SK-N-SH treated with all-trans-retinoic acid at 6 μM for 48 hours (cell line): ENCODE results near the gene GTF2H1.
"Not testable (repeated sequence)": the region's sequence is repeated elsewhere in the genome, so short reads cannot be mapped to it uniquely, and the experiment has no call there.

Experiments
- ATAC-seq: fragments of 200-7000 bp; cut with Tn5 transposase; 3 replicates; pipeline ENCODE4 v1.9.1; 2020; ENCODE audit warnings: mild to moderate bottlenecking, moderate library complexity
- ARNTL ChIP-seq: fragments of 450-650 bp; formaldehyde crosslinking; IDR thresholded peaks from 2 replicates; pipeline ENCODE4 v1.5.0; 2020; ENCODE audit warnings: low read depth, mild to moderate bottlenecking, moderate library complexity, borderline replicate concordance
- BACH2 ChIP-seq: fragments of 250-450 bp; sonication (Bioruptor Pico); IDR thresholded peaks from 2 replicates; pipeline ENCODE4 v1.9.0; 2021; ENCODE audit warnings: mild to moderate bottlenecking, borderline replicate concordance
- ESRRG ChIP-seq: fragments of 250-450 bp; sonication (Bioruptor Pico); IDR thresholded peaks from 2 replicates; pipeline ENCODE4 v1.6.1; 2021; ENCODE audit warnings: mild to moderate bottlenecking
- GLIS3 ChIP-seq: fragments of 250-450 bp; sonication (Bioruptor Pico); IDR thresholded peaks from 2 replicates; pipeline ENCODE4 v1.5.0; 2020; ENCODE audit warnings: mild to moderate bottlenecking, moderate library complexity
- ISL1 ChIP-seq: fragments of 250-450 bp; sonication (Bioruptor Pico); IDR thresholded peaks from 2 replicates; pipeline ENCODE4 v2.1.2; 2022; ENCODE audit warnings: mild to moderate bottlenecking, moderate library complexity
- OSR1 ChIP-seq: fragments of 250-450 bp; sonication (Bioruptor Pico); IDR thresholded peaks from 2 replicates; pipeline ENCODE4 v1.8.0; 2022; ENCODE audit warnings: moderate library complexity, mild to moderate bottlenecking, inconsistent platforms
- PATZ1 ChIP-seq: fragments of 250-450 bp; sonication (Bioruptor Pico); IDR thresholded peaks from 2 replicates; pipeline ENCODE4 v1.8.0; 2020; ENCODE audit warnings: mild to moderate bottlenecking, moderate library complexity, borderline replicate concordance
- SNAI2 ChIP-seq: fragments of 250-450 bp; sonication (Bioruptor Pico); IDR thresholded peaks from 2 replicates; pipeline ENCODE4 v1.5.0; 2020; ENCODE audit warnings: mild to moderate bottlenecking, moderate library complexity
- TCF4 ChIP-seq: fragments of 250-450 bp; sonication (Bioruptor Pico); IDR thresholded peaks from 2 replicates; pipeline ENCODE4 v1.8.0; 2021; ENCODE audit warnings: mild to moderate bottlenecking, moderate library complexity, borderline replicate concordance
- ZC3H10 ChIP-seq: fragments of 250-450 bp; sonication (Bioruptor Pico); IDR thresholded peaks from 2 replicates; pipeline ENCODE4 v1.5.1; 2021; ENCODE audit warnings: mild to moderate bottlenecking, moderate library complexity
- ZFP3 ChIP-seq: fragments of 250-450 bp; sonication (Bioruptor Pico); IDR thresholded peaks from 2 replicates; pipeline ENCODE4 v1.5.0; 2020; ENCODE audit warnings: mild to moderate bottlenecking, moderate library complexity
- TF ChIP-seq, protein P1 (sequence below): fragments of 250-450 bp; sonication (Bioruptor Pico); IDR thresholded peaks from 2 replicates; pipeline ENCODE4 v1.5.0; 2020; ENCODE audit warnings: mild to moderate bottlenecking, moderate library complexity
- TF ChIP-seq, protein P2 (sequence below): fragments of 250-450 bp; sonication (Bioruptor Pico); IDR thresholded peaks from 2 replicates; pipeline ENCODE4 v1.5.1; 2021; ENCODE audit warnings: mild to moderate bottlenecking, moderate library complexity

The GTF2H1 gene

GRCh38 chr11:18320617-18321016 lies 1.8 kb upstream of the GTF2H1 start (continued):
- TF ChIP-seq, protein P1, sequence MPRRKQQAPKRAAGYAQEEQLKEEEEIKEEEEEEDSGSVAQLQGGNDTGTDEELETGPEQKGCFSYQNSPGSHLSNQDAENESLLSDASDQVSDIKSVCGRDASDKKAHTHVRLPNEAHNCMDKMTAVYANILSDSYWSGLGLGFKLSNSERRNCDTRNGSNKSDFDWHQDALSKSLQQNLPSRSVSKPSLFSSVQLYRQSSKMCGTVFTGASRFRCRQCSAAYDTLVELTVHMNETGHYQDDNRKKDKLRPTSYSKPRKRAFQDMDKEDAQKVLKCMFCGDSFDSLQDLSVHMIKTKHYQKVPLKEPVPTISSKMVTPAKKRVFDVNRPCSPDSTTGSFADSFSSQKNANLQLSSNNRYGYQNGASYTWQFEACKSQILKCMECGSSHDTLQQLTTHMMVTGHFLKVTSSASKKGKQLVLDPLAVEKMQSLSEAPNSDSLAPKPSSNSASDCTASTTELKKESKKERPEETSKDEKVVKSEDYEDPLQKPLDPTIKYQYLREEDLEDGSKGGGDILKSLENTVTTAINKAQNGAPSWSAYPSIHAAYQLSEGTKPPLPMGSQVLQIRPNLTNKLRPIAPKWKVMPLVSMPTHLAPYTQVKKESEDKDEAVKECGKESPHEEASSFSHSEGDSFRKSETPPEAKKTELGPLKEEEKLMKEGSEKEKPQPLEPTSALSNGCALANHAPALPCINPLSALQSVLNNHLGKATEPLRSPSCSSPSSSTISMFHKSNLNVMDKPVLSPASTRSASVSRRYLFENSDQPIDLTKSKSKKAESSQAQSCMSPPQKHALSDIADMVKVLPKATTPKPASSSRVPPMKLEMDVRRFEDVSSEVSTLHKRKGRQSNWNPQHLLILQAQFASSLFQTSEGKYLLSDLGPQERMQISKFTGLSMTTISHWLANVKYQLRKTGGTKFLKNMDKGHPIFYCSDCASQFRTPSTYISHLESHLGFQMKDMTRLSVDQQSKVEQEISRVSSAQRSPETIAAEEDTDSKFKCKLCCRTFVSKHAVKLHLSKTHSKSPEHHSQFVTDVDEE: no peak

- no peak for TF ChIP-seq ZC3H10 (CRISPR knock-in tag)
- no peak for TF ChIP-seq ZFP3 (CRISPR knock-in tag)
- no peak for TF ChIP-seq PATZ1
- no peak for TF ChIP-seq OSR1 (CRISPR knock-in tag)
- TF ChIP-seq, protein P1: no peak
- no peak for TF ChIP-seq ISL1 (CRISPR knock-in tag)
- no peak for TF ChIP-seq GLIS3
- peak; percentile 2; the same call in 1 of the 3 replicates for ATAC-seq
Observed at GRCh38 chr11:18321578-18321968, 794 bp upstream of the GTF2H1 start.

DNA sequence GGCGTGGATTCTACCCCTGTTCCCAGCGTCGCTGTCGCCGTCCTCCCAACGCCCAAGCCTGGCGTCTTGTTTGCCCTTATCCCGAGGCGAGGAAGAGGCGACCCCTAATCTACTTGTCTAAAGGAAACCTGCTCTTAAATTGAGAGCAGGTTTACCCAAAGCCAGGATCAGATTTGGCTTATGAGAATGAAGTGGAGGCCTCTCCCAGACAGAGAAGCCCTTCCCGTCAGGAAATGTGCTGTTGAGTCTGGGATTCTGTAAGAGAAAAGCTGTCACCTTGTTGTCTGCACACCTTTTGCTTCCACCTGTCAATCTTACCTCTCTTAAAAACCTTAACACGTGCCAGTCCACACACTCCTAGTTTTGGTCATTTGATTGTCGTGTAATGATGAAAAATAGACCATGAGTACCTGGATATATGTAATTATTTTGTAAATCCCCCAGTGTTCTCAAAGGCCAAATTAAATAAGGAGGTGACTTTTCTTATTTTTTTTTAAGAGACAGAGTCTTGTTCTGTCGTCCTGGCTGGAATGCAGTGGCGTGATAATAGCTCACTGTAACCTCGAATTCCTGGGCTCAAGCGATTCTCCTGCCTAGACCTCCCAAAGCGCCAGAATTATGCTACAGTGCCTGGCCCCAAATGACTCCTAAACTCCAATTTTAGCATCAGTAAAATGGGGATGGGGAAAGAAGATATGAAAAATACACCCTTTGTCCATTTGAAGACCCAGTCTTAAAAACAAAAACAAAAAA lies 627 bp downstream of the GTF2H1 start:
- no peak for TF ChIP-seq ZC3H10 (CRISPR knock-in tag)
- TF ChIP-seq TCF4 (CRISPR knock-in tag): no peak
- no peak for TF ChIP-seq ESRRG
- TF ChIP-seq ZFP3 (CRISPR knock-in tag): no peak
- no peak for TF ChIP-seq PATZ1
- TF ChIP-seq ARNTL (CRISPR knock-in tag): no peak
- TF ChIP-seq SNAI2 (CRISPR knock-in tag): no peak
- TF ChIP-seq, protein P1: no peak
- TF ChIP-seq, protein P2, sequence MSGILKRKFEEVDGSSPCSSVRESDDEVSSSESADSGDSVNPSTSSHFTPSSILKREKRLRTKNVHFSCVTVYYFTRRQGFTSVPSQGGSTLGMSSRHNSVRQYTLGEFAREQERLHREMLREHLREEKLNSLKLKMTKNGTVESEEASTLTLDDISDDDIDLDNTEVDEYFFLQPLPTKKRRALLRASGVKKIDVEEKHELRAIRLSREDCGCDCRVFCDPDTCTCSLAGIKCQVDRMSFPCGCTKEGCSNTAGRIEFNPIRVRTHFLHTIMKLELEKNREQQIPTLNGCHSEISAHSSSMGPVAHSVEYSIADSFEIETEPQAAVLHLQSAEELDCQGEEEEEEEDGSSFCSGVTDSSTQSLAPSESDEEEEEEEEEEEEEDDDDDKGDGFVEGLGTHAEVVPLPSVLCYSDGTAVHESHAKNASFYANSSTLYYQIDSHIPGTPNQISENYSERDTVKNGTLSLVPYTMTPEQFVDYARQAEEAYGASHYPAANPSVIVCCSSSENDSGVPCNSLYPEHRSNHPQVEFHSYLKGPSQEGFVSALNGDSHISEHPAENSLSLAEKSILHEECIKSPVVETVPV (CRISPR knock-in tag): no peak
- no peak for TF ChIP-seq BACH2 (CRISPR knock-in tag)
- no peak for ATAC-seq

- ATAC-seq: not testable (repeated sequence)
Observed at GRCh38 chr11:18323881-18324280, 1.5 kb downstream of the GTF2H1 start.
